GM19239 (cell line): ENCODE measurements around the gene PAX3.

Source experiments
- DNase-seq: peaks from one replicate; pipeline ENCODE4 v3.0.0; 2011; ENCODE audit warnings: low spot score; ENCODE audit not compliant: insufficient read length
- FAIRE-seq: peaks from 2 replicates; lab custom pipeline; 2011; peaks lifted over from hg19 to GRCh38; lab: Jason Lieb, UNC

Gene PAX3

DNA sequence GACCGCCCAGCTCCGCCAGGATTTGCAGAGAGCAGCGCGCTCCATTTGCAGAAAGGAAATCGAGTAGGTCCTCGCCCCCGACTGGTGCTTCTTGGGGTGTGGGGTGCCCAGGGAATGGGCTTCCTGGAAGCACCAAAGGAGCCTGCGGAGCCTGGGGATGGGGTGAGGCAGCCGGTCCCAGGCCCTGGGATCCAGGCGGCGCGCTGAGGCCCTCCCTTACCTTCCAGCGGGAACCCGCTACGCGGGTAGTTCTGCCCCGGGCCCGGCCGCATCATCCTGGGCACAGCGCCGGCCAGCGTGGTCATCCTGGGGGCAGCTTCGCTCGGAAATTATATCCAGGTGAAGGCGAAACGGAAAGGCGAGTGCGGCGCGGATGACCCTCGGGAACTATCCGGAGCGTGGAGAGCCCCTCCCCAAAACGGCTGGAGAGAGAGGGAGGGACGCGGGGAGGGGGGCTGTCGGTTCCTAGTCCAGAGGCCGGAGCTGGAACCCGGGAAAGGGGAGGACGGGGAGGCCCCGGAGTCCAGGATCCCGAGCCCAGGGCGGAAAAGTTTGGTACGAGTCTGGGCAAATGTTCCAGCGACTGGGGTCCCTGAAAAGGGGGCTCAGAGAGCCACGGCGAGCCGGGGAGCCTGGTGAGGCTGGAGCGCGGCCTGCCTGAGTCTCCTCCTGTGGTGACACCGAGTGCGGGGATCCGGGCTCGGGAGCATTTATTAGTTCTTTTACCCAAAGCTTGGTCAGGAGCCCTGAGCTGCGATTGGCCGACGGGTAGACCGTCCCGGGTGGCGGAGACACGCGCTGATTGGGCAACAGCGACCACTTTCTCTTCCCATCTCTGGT lies at the start of gene PAX3:
TSS of gene PAX3 (minus strand) at position 688 of the 840 bp plus-strand sequence. CDS start at position 305, 383 bp downstream.
- DNase-seq, result no peak
- no peak for FAIRE-seq

DNA sequence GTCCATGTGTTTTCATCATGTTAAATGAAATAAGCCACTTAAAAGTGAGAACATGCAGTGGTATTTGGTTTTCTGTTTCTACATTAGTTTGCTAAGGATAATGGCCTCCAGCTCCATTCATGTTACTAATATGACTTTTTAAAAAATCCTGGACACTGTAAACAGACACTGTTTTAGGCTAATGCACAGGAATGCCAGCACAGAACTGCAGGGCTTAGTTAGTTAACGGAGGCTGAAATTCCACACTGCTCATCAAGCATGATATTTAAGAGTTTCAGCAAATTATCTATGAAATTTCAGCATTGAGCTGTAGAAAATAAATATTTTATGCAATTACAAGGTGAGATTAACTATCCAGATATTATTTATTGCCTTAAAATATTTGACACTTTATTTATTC lies 42.5 kb upstream of the PAX3 start:
- DNase-seq, result no peak
- no peak for FAIRE-seq

DNA sequence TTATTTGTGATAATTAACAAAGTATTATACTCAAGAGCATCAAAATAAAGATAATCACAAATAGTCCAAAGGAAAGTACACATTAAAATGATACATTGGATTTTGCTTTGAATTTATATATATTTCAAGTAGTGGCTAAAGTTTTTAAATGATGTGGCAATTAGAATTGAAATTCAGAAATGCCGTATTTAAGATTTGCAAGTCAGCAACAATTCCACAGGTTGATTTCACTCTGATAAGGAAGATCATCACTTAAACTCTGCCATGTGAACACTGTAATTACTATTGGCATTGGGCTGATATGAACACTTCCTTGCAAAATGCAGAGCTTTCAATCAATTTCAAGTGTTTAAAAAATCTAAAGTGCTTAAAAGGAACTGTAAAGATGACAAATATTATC lies 39.6 kb upstream of the PAX3 start:
- no peak for FAIRE-seq
- DNase-seq, result no peak

DNA sequence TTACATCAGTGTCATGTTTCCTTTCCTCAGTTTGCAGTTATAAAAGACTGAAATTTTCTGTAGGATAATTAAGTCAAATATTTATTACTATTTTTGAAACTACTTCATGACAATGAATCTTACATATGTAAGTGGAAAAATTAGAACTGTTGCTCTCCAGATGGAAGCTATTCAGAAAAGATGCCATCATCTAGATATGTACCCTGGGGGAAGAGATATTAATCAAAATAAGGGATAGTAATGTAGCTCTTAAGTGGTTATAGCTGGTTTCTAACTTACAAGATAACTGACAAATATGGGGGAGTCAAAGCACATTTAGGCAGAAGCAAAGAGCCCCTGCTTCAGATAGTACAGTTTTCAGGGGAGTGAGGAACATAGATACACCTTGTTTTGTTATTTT lies 38.1 kb upstream of the PAX3 start:
- FAIRE-seq (no peak), DNase-seq (no peak)

GRCh38 chr2:222336442-222336841 lies 37.6 kb upstream of the PAX3 start:
- no peak for DNase-seq
- no peak for FAIRE-seq

DNA sequence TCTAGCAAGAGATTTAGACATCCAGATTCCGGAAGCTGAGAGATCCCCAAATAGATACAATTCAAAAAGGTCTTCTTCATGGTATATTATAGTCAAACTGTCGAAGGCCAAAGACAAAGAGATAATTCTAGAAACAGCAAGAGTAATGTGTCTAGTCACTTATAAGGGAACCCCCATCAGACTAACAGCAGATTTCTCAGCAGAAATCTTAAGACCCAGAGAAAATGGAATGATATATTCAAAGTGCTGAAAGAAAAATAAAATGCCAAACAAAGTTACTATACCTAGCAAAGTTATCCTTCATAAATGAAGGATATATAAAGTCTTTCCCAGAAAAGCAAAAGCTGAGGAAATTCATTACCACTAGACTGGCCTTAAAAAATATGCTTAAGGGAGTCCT lies 36.1 kb upstream of the PAX3 start:
- DNase-seq (no peak), FAIRE-seq (no peak)

- no peak for DNase-seq
- FAIRE-seq, result no peak
These were observed 34.6 kb upstream of the PAX3 start for GRCh38 chr2:222333397-222333796.

DNA sequence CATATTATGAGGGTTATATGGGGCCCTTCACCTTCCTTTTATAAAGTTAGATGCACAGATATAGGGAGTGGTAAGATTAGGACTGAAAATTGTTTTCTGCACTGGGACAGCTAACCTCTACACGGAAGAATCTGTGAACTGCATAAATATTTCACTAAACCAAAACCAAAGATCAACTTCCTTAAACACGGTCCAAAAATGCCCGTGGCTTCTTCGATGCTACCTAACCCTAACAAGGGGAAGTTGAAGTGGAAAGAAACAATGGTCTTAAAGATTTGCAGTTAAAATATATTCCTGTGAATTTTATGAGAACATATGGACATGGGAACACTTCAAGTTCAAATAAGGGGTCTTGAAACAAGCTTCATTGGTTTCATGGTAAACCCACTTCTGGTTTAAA lies 33.3 kb upstream of the PAX3 start:
- FAIRE-seq (peak; percentile 21), DNase-seq (no peak)

- DNase-seq (no peak), FAIRE-seq (no peak)
These were observed 32.1 kb upstream of the PAX3 start for GRCh38 chr2:222330910-222331309.

- FAIRE-seq (peak; percentile 96), DNase-seq (no peak)
These were observed 23.4 kb upstream of the PAX3 start for GRCh38 chr2:222322236-222322635.

DNA sequence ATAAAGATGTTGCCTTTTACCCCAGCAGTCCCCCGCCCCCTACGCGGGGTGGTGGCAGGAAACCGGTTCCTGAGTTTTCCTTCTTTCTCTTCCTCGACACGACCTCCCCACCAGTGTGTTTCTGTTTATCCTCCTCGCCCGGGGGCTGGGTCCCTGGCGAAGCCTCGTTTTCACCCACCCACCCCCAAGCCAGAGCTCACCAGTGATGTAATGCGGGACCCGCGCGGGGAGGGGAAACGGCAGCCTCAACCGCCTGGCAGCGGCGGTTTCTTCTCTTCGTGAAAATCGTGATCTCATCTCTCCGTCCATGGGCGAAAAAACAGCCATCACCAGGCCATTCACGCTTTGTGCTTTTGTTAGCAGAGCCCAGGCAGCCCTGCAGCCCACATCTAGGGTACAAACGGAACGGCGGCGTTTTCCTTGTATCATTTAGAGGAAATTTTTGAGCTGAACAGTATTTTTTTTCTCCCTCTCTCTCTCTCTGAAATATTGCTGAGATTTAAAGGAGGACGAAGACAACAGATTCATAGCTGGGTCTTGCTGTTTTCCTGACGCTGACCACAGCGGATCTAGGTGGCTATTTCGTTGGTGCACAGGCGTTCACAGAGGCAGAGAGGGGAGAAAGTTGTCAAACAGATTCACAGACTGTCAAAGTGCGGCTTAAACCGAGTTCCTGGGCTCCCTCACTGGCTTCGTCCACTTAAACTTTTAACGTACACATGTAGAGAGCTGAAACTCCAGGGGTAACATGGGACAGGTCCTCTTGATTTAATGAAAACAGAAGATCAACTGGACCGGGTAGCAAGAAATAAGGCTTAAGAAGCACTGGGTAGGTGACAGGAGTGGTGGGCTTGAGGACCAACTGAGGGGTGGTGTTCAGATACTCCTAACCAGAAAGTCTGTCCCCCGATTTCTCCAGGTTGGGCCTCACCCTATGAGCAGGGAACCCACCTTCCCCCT lies 21.9 kb upstream of the PAX3 start:
- no peak for DNase-seq

DNA sequence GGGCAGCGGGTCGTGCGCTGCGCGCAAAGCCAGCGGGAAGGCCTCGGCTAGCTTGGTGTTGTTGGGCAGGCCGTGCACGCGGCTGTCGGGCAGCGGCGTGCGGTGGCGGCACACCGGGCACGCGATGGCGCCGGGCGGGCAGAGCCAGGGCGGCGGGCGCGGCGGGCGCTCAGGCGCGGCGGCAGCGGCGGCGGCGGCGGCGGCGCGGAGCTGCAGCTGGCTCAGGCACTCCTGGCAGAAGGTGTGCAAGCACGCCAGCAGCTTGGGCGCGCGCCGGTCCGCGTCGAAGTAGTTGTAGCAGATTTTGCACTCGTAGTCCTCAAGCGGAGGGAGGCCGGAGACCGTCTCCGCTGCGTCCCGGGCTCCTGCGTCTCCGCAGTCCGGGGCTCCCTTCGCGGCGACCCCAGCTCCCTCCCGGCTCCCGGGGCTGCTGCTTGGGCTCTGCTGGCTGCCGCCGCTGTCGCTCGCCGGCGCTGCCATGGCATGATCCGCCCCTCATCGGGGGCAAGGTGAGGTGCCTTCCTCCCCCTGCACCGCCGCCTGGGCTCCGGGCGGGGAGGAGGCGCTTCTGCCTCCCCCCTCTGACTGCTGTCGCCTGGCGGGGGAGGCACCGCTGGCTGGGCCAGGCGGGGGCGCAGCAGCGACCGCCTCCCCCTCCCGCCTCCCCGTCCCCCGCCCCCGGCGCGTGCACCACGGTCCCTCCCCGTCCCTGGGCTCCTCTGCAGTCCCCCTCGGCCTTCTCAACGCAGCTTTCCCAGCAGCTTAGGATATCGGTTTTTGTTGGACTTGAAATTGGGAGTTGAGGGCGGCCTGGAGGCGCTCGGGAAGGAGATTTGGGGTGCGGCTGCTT lies 21.0 kb upstream of the PAX3 start:
- peak; percentile 63 for DNase-seq
- FAIRE-seq, result peak; percentile 91

More for the DNA sequence above, 21.9 kb upstream of the PAX3 start:
- peak; percentile 49 for FAIRE-seq

DNA sequence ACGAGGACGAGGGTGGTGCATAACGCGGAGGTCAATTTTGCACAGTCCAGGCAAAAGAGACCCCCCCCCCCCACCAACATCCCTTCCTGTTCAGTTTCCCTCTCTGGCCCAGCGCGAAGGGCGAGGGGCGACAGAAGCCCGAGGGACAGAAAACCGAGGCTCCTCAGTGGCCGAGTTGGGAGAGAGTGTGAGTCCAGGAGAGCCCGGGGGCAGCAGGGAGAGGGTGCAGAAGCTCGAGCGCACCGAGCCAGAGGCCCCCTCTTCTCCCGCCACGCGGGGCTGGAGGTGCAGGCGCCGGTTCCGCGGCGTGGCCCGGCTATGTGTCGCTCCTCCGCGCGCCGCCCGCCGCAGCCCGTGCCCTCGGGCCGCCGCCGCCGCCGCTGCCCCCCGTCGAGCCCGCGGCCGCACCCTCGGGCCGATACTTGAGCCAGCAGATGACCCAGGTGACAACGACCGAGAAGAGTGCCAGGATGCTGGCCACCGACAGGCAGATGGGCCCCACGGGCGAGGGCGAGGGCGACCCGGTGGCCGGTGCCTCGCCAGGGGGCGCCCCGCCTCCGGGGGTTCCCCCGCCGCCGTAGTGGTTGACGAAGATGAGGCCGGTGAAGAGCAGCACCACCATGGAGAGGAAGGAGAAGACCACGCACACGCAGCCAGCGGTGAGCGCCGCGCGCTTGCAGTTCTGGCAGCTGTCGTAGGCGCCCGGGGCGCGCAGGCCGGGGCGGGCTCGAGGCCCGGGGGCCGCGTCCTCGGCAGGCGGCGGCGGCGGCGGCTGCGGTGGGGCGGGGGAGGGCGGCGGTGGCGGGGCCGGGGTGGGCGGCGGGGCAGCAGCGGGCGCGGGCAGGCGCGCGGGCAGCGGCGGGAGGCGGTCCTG lies 20.2 kb upstream of the PAX3 start:
- DNase-seq (peak; percentile 54), FAIRE-seq (peak; percentile 62)

DNA sequence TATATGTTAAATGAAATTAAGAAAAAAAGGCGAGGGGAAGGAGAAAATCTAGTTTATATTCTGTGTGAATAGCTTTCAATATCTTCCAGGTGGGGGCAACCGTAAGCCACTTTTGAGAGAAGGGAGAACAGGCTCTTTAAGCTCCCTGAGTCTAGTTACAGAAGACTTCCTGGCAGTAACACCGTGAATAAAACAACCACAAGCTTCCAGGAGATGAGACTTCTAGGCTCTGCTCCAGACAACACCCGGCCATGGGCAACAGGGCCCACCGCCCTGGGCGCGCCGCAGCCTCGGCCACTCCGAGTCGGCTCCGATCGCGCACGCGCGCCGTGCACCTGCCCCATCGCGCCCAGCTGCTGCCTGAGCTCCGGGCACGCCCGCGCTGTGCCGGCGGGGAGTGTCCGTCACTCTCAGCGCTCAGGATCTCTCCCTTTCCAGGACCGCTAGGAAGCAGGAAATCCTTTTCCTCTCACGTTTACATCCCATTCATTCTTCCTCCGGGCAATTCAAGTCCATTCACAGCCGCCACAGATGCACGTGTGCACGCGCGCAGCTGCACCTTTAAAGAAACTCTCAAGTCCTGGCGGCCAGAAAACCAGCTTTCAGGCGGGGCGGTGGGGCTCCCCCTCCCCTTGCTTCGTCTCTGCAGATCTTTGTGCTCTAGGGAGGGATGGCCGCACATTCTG lies 19.4 kb upstream of the PAX3 start:
- peak; percentile 91 for FAIRE-seq
- peak; percentile 56 for DNase-seq

- peak; percentile 70 for FAIRE-seq
- DNase-seq, result no peak
These were observed 16.8 kb upstream of the PAX3 start for GRCh38 chr2:222315443-222316121.

DNA sequence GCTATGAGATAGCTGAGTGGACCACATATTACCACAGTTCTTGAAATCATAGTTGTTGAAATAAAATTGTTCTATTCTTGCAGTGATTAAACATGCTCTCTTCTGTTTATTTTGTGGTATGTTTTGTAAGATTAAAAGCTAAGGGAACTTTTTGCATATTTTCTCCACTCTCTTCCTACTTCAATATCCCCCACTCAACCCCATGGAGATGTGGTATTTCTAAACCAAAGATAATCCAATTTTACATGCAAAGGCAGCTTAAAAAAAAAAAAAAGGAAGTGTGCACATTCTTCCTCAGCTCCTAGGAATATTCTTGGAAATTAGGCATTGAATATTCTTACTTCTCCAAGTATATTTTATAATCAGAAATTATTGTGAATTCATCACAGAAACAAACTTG lies 15.0 kb upstream of the PAX3 start:
- DNase-seq, result no peak

GRCh38 chr2:222311978-222312738 lies 13.4 kb upstream of the PAX3 start:
- no peak for FAIRE-seq
- DNase-seq, result no peak

More for the DNA sequence above, 15.0 kb upstream of the PAX3 start:
- no peak for FAIRE-seq
